ENCODE data around the gene COLEC11.
A peak's percentile ranks its signal among the peaks of the same experiment; 100 is the strongest.
"Not testable (repeated sequence)": the region's sequence is repeated elsewhere in the genome, so short reads cannot be mapped to it uniquely, and the experiment has no call there.

The COLEC11 gene

DNA sequence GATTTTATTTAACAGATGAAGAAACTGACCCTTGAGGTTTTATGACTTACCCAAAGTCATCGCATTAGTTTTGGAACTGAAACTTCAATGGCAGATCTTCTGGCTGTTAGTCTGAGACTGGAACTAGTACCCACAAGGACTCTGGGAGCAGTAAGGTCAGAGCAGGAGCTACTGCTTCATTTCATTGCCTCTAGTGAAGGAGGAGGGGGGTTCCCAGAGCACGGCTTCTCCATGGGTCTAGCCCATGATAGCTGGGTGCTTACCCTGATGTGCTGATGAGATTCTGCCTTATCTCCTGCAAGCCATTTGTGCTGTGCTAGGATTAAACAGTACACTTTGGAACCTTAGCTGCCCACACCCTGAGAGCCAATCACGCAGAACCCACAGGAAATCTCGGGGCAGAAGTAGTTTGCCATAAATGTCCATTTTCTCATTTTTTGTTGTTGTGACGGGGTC lies 31.4 kb upstream of the COLEC11 start:
- in situ Hi-C loops (cut with MboI; ENCODE audit: low pct_unique_long_range_greater_than_20kb, low sequenced_read_pairs, unreplicated experiment), result no loop called here

GRCh38 chr2:3565117-3565516 lies 29.8 kb upstream of the COLEC11 start:
- TF ChIP-seq, protein P1, sequence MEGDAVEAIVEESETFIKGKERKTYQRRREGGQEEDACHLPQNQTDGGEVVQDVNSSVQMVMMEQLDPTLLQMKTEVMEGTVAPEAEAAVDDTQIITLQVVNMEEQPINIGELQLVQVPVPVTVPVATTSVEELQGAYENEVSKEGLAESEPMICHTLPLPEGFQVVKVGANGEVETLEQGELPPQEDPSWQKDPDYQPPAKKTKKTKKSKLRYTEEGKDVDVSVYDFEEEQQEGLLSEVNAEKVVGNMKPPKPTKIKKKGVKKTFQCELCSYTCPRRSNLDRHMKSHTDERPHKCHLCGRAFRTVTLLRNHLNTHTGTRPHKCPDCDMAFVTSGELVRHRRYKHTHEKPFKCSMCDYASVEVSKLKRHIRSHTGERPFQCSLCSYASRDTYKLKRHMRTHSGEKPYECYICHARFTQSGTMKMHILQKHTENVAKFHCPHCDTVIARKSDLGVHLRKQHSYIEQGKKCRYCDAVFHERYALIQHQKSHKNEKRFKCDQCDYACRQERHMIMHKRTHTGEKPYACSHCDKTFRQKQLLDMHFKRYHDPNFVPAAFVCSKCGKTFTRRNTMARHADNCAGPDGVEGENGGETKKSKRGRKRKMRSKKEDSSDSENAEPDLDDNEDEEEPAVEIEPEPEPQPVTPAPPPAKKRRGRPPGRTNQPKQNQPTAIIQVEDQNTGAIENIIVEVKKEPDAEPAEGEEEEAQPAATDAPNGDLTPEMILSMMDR (IDR thresholded peaks at IDR 0.05; ENCODE audit: extremely low read depth, insufficient read depth, missing control alignments), result no peak
- DNase-seq (ENCODE audit: low spot score), result no peak
- in situ Hi-C loops (cut with MboI; ENCODE audit: low pct_unique_long_range_greater_than_20kb, low sequenced_read_pairs, unreplicated experiment), result no loop called here

More for the DNA sequence above, 31.4 kb upstream of the COLEC11 start:
- peak; percentile 67 for DNase-seq (ENCODE audit: low spot score)
- TF ChIP-seq, protein P1 (IDR thresholded peaks at IDR 0.05; ENCODE audit: extremely low read depth, insufficient read depth, missing control alignments), result no peak

DNA sequence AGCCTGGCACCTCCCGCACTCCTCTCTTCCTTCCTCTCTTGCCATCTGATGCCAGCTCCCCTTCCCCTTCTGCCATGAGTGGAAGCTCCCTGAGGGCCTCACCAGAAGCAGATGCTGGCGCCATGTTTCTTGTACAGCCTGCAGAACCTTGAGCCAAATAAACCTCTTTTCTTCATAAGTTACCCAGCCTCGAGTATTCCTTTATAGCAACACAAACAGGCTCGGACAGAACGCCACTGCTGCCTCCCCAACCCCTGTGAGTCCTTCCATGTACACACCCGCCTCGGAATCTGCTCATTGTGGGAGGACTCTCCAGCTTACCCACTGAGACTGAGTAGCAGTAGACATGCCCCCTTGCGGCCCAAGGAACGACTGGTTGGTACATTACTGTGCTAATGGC lies 28.1 kb upstream of the COLEC11 start:
- TF ChIP-seq, protein P1 (IDR thresholded peaks at IDR 0.05; ENCODE audit: extremely low read depth, insufficient read depth, missing control alignments), result no peak
- no peak for DNase-seq (ENCODE audit: low spot score)

DNA sequence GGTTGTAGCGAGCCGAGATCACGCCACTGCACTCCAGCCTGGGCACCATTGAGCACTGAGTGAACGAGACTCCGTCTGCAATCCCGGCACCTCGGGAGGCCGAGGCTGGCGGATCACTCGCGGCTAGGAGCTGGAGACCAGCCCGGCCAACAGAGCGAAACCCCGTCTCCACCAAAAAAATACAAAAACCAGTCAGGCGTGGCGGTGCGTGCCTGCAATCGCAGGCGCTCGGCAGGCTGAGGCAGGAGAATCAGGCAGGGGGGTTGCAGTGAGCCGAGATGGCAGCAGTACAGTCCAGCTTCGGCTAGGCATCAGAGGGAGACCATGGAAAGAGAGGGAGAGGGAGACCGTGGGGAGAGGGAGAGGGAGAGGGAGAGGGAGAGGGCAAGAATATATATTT lies 25.3 kb upstream of the COLEC11 start:
- in situ Hi-C loops (cut with MboI; ENCODE audit: low pct_unique_long_range_greater_than_20kb, low sequenced_read_pairs, unreplicated experiment); DNase-seq (ENCODE audit: low spot score): not testable (repeated sequence)

More for the DNA sequence above, 28.1 kb upstream of the COLEC11 start:
- in situ Hi-C loops (cut with MboI; ENCODE audit: low pct_unique_long_range_greater_than_20kb, low sequenced_read_pairs, unreplicated experiment), result no loop called here

- in situ Hi-C loops (cut with MboI; ENCODE audit: low pct_unique_long_range_greater_than_20kb, low sequenced_read_pairs, unreplicated experiment), result no loop called here
- TF ChIP-seq, protein P1 (IDR thresholded peaks at IDR 0.05; ENCODE audit: extremely low read depth, insufficient read depth, missing control alignments), result no peak
- DNase-seq (ENCODE audit: low spot score), result no peak
Observed at GRCh38 chr2:3571284-3571683, 23.6 kb upstream of the COLEC11 start.

DNA sequence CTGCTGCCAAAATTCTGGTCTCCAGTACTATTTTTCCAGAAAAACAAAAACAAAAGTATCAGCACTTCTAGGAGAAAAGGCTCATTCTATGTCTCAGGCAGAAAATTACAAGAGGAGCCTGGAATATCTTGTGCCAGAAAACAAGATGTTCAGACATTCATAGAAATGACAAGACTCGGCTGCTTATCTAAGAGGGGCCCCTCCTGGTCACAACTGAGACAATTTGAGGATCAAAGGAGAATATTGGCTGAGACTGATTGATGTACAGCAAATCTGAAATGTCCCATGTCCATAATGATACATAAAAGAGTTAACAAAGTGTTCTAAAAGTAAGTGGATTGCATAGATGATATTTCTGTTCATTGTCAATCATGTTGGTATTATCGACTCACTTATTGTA lies 22.3 kb upstream of the COLEC11 start:
- TF ChIP-seq, protein P1 (IDR thresholded peaks at IDR 0.05; ENCODE audit: extremely low read depth, insufficient read depth, missing control alignments), result no peak
- in situ Hi-C loops (cut with MboI; ENCODE audit: low pct_unique_long_range_greater_than_20kb, low sequenced_read_pairs, unreplicated experiment), result no loop called here
- DNase-seq (ENCODE audit: low spot score), result no peak

DNA sequence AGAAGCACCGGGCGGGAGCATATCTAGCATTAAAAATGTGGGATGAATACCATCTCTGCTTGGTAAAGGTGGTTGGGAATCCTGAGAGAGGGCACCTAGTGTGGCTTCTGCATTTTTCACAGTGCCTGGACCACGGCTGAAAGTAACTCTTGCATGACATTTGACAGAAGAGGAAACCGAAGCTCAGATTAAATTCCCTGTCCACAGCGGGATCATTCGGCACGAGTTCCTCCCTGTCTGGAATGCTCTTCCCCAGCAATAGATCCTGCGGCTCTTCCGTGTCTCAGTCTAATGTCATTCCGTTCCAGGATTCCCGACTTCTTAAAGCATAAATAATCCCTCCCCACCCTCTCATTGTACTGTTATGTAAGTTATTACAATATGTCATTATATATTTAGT lies 20.8 kb upstream of the COLEC11 start:
- no peak for DNase-seq (ENCODE audit: low spot score)
- in situ Hi-C loops (cut with MboI; ENCODE audit: low pct_unique_long_range_greater_than_20kb, low sequenced_read_pairs, unreplicated experiment), result no loop called here
- TF ChIP-seq, protein P1 (IDR thresholded peaks at IDR 0.05; ENCODE audit: extremely low read depth, insufficient read depth, missing control alignments), result no peak

Data from GM13977 (cell line).